ENCODE data around the gene CCR7. TPM values are rescaled to one million over a fixed set of nuclear protein-coding genes. Genes with fewer than 3 reads are reported as not detected.

Gene CCR7
- total RNA-seq, 1 experiment from 2014 or later = 0.57 TPM

- no peak for TF ChIP-seq ERG (CRISPR knock-in tag; IDR thresholded peaks at IDR 0.05)
- no peak for TF ChIP-seq JAZF1 (CRISPR knock-in tag; IDR thresholded peaks at IDR 0.05)
- TF ChIP-seq ZNF425 (CRISPR knock-in tag; conservative IDR thresholded peaks at IDR 0.05) = no peak
- no peak for TF ChIP-seq E2F4 (CRISPR knock-in tag; IDR thresholded peaks at IDR 0.05; ENCODE audit: borderline replicate concordance, low read depth)
- no peak for TF ChIP-seq ZNF416 (CRISPR knock-in tag; IDR thresholded peaks at IDR 0.05)
Measured at GRCh38 chr17:40553694-40554534, 11.4 kb downstream of the CCR7 start (continued).

GRCh38 chr17:40552806-40553693, 12.2 kb downstream of the CCR7 start:
- ATAC-seq (no peak), DNase-seq (ENCODE audit: low spot score) (peak; percentile 8)
- Mint-ChIP-seq H3K4me3 (no peak overlapping the region), H3K4me1 (peaks cover 22% of the 10 kb centered on the region), H3K27me3 (ENCODE audit: low read depth) (peaks cover 2% of the 10 kb centered on the region), H3K9me3 (no peaks in the 10 kb centered on the region), H3K36me3 (no peaks in the 10 kb centered on the region), H3K27ac (no peak overlapping the region)
- CTCF ChIA-PET = interaction anchor here (0.5 to 2.1 kb wide), 8 partner anchors 18 to 198 kb away, joined by 4 to 19 read pairs (median 6); no protein-coding TSS in a partner anchor
- POLR2A ChIA-PET = no interaction called here
- TF ChIP-seq NFE2L1 (CRISPR knock-in tag; IDR thresholded peaks at IDR 0.05) = no peak
- TF ChIP-seq ESRRA (CRISPR knock-in tag; IDR thresholded peaks at IDR 0.05; ENCODE audit: borderline replicate concordance) = no peak
- TF ChIP-seq SMAD3 (CRISPR knock-in tag; IDR thresholded peaks at IDR 0.05; ENCODE audit: borderline replicate concordance) = no peak

- CTCF ChIA-PET = interaction anchor here (0.6 to 5.4 kb wide), 5 partner anchors 8 to 106 kb away, joined by 3 to 44 read pairs (median 4); no protein-coding TSS in a partner anchor
- POLR2A ChIA-PET = no interaction called here
- ATAC-seq (no peak), DNase-seq (ENCODE audit: low spot score) (peak; percentile 6)
- Mint-ChIP-seq H3K4me1 (peaks cover 26% of the 10 kb centered on the region), H3K27me3 (ENCODE audit: low read depth) (peaks cover 2% of the 10 kb centered on the region), H3K36me3 (no peaks in the 10 kb centered on the region), H3K9me3 (no peaks in the 10 kb centered on the region), H3K27ac (no peak overlapping the region), H3K4me3 (no peak overlapping the region)
- TF ChIP-seq JUN (CRISPR knock-in tag; IDR thresholded peaks at IDR 0.05) (no peak), ATF6 (CRISPR knock-in tag; IDR thresholded peaks at IDR 0.05) (no peak), GABPB1 (CRISPR knock-in tag; IDR thresholded peaks at IDR 0.05) (peak; percentile 87)
Measured at GRCh38 chr17:40551879-40552768, 13.1 kb downstream of the CCR7 start.
